ENCODE results near the gene ENTPD5. TPM values are rescaled to one million over a fixed set of nuclear protein-coding genes. Genes with fewer than 3 reads are reported as not detected.

Gene ENTPD5
- total RNA-seq, 2 donors from 2014 or later: 130 to 153 TPM

GRCh38 chr14:74049876-74050495, 30.9 kb upstream of the ENTPD5 start:
- no peak for DNase-seq
- Histone ChIP-seq H3K4me1 (no peaks in the 10 kb centered on the region), H3K9ac (ENCODE audit: low read depth in 2 of 2, low read length in 2 of 2) (no peak overlapping the region), H3K9me3 (no peaks in the 10 kb centered on the region), H3K36me3 (no peaks in the 10 kb centered on the region), H3K4me3 (no peak overlapping the region), H3K27ac (no peak overlapping the region), H3K27me3 (no peaks in the 10 kb centered on the region)
- intact Hi-C loops (cut with DNase I): no loop called here
- TF ChIP-seq CTCF (IDR thresholded peaks at IDR 0.05): no peak

- intact Hi-C loops (cut with DNase I): no loop called here
- no peaks in the 10 kb centered on the region for H3K9me3 ChIP-seq
- H3K27ac ChIP-seq: no peak overlapping the region
- H3K4me1 ChIP-seq: no peaks in the 10 kb centered on the region
- no peak for DNase-seq
- H3K9ac ChIP-seq (ENCODE audit: low read depth in 2 of 2, low read length in 2 of 2): no peak overlapping the region
- no peaks in the 10 kb centered on the region for H3K27me3 ChIP-seq
- no peak overlapping the region for H3K4me3 ChIP-seq
- TF ChIP-seq CTCF (IDR thresholded peaks at IDR 0.05): no peak
- H3K36me3 ChIP-seq: no peaks in the 10 kb centered on the region
These were observed 29.2 kb upstream of the ENTPD5 start for GRCh38 chr14:74048281-74048680.

- TF ChIP-seq CTCF (IDR thresholded peaks at IDR 0.05): no peak
- Histone ChIP-seq H3K9ac (ENCODE audit: low read depth in 2 of 2, low read length in 2 of 2) (no peak overlapping the region), H3K4me1 (no peaks in the 10 kb centered on the region), H3K27ac (no peak overlapping the region), H3K27me3 (no peaks in the 10 kb centered on the region), H3K36me3 (no peaks in the 10 kb centered on the region), H3K9me3 (no peaks in the 10 kb centered on the region), H3K4me3 (no peak overlapping the region)
- no peak for DNase-seq
- intact Hi-C loops (cut with DNase I): no loop called here
These were observed 26.4 kb upstream of the ENTPD5 start for GRCh38 chr14:74045522-74045921.

- no peaks in the 10 kb centered on the region for H3K9me3 ChIP-seq
- intact Hi-C loops (cut with DNase I): no loop called here
- H3K9ac ChIP-seq (ENCODE audit: low read depth in 2 of 2, low read length in 2 of 2): no peak overlapping the region
- no peaks in the 10 kb centered on the region for H3K27me3 ChIP-seq
- H3K27ac ChIP-seq: no peak overlapping the region
- H3K4me1 ChIP-seq: no peaks in the 10 kb centered on the region
- no peak overlapping the region for H3K4me3 ChIP-seq
- no peaks in the 10 kb centered on the region for H3K36me3 ChIP-seq
- no peak for DNase-seq
- TF ChIP-seq CTCF (IDR thresholded peaks at IDR 0.05): no peak
These were observed 23.2 kb upstream of the ENTPD5 start for GRCh38 chr14:74042296-74042695.

- Histone ChIP-seq H3K9ac (ENCODE audit: low read depth in 2 of 2, low read length in 2 of 2) (no peak overlapping the region), H3K9me3 (no peaks in the 10 kb centered on the region), H3K36me3 (no peaks in the 10 kb centered on the region), H3K27me3 (no peaks in the 10 kb centered on the region), H3K4me1 (no peaks in the 10 kb centered on the region), H3K27ac (no peak overlapping the region), H3K4me3 (no peak overlapping the region)
- TF ChIP-seq CTCF (IDR thresholded peaks at IDR 0.05): peak; percentile 59
- no peak for DNase-seq
- intact Hi-C loops (cut with DNase I): no loop called here
These were observed 19.2 kb upstream of the ENTPD5 start for GRCh38 chr14:74038020-74038859.
